NCI-H2029 (cell line): Measurements from ENCODE around the gene MUC4.

Source experiments
- DNase-seq: peaks from one replicate; lab custom pipeline; 2025; lab: John Stamatoyannopoulos, UW

The MUC4 gene

DNA sequence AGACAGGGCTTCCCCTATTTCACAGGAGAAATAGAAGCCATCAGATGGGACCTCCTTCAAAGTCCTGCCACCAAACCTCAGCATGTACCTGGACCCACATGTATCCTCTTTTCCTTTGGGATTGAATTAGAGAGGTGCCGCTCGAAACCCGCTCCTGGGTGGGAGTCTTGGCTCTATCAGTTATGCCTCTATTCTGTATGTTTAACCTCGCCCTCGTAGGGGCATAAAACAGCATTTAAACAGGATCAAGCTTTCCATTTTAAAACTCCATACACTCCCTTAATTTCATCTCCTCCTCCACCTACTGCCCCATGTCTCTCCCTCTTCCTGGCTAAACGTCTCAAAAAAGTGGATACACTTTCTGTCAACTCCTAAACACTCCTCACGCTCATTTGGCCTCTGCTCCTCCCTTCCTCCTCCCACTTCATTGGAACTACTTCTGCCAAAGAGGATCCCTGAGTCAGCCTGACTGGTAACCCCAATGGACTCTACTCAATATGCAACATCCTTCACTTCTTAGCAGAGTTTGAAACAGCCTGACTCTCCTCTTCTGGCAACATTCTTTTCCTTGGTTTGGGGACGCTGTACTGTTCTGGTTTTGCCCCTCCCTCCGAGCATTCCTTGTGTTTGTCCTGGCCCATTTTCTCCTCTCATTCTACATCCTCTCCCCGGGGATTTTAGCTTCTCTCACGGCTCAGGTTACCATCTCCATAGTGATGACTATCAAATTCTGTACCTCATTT lies 114.0 kb downstream of the MUC4 start:
- DNase-seq: no peak
